Trophoblast cell (in vitro differentiated cells and primary cell): ENCODE data around the gene CSF1R.
"Not testable (repeated sequence)": the region's sequence is repeated elsewhere in the genome, so short reads cannot be mapped to it uniquely, and the experiment has no call there.

Experiments used
- DNase-seq, 2 donors: peaks; one replicate each; pipeline ENCODE4 v3.0.0-alpha.2; 2016
- H2AFZ ChIP-seq: 2 replicates; pipeline ENCODE4 v1.6.1; 2013; ENCODE audit warnings: low read length, moderate library complexity, mild to moderate bottlenecking; ENCODE audit not compliant: insufficient read depth, poor library complexity
- H2AK5ac ChIP-seq: 2 replicates; pipeline ENCODE4 v1.6.1; 2013; ENCODE audit warnings: mild to moderate bottlenecking, low read length
- H2BK120ac ChIP-seq: 2 replicates; pipeline ENCODE4 v1.6.1; 2013; ENCODE audit warnings: low read length, mild to moderate bottlenecking, moderate library complexity; ENCODE audit not compliant: insufficient read depth, poor library complexity
- H2BK12ac ChIP-seq: 2 replicates; pipeline ENCODE4 v1.6.1; 2013; ENCODE audit warnings: mild to moderate bottlenecking, low read length, moderate library complexity
- H2BK5ac ChIP-seq: 2 replicates; pipeline ENCODE4 v1.6.1; 2013; ENCODE audit warnings: low read length, low read depth, moderate library complexity, mild to moderate bottlenecking; ENCODE audit not compliant: poor library complexity
- H3K14ac ChIP-seq: 2 replicates; pipeline ENCODE4 v1.6.1; 2013; ENCODE audit warnings: mild to moderate bottlenecking, low read length
- H3K18ac ChIP-seq: 2 replicates; pipeline ENCODE4 v1.6.1; 2013; ENCODE audit warnings: mild to moderate bottlenecking, low read length
- H3K23ac ChIP-seq: 2 replicates; pipeline ENCODE4 v1.6.1; 2013; ENCODE audit warnings: low read length
- H3K27ac ChIP-seq: 2 replicates; pipeline ENCODE4 v1.5.1; 2013; ENCODE audit warnings: low read depth, mild to moderate bottlenecking, inconsistent platforms, low read length, moderate library complexity
- H3K27me3 ChIP-seq: 2 replicates; pipeline ENCODE4 v1.6.1; 2013; ENCODE audit warnings: inconsistent platforms, mild to moderate bottlenecking, low read length, moderate library complexity; ENCODE audit not compliant: insufficient read depth
- H3K36me3 ChIP-seq, 2 experiments: 1 replicate in 1 of 2; 2 replicates in 1 of 2; pipeline ENCODE4 v1.6.1; 2013; ENCODE audit warnings: low read length in 2 of 2, mild to moderate bottlenecking in 2 of 2, moderate library complexity in 1 of 2; ENCODE audit not compliant: insufficient read depth in 2 of 2, control insufficient read depth in 1 of 2
- H3K4ac ChIP-seq: 2 replicates; pipeline ENCODE4 v1.6.1; 2013; ENCODE audit warnings: low read depth, mild to moderate bottlenecking, low read length, moderate library complexity
- H3K4me1 ChIP-seq, 2 experiments: 1 replicate in 1 of 2; 2 replicates in 1 of 2; pipeline ENCODE4 v1.6.1; 2013; ENCODE audit warnings: low read length in 2 of 2, mild to moderate bottlenecking in 2 of 2, moderate library complexity in 1 of 2; ENCODE audit not compliant: insufficient read depth in 2 of 2, control insufficient read depth in 1 of 2
- H3K4me2 ChIP-seq: 2 replicates; pipeline ENCODE4 v1.6.1; 2013; ENCODE audit warnings: inconsistent platforms, mild to moderate bottlenecking, low read length, moderate library complexity
- H3K4me3 ChIP-seq: 2 replicates; pipeline ENCODE4 v1.5.1; 2013; ENCODE audit warnings: mild to moderate bottlenecking, low read depth, low read length, inconsistent platforms
- H3K79me1 ChIP-seq: one replicate; pipeline ENCODE4 v1.6.1; 2013; ENCODE audit warnings: low read length
- H3K79me2 ChIP-seq: 2 replicates; pipeline ENCODE4 v1.6.1; 2013; ENCODE audit warnings: low read length, mild to moderate bottlenecking; ENCODE audit not compliant: control insufficient read depth, insufficient read depth, poor library complexity
- H3K9ac ChIP-seq: 2 replicates; pipeline ENCODE4 v1.6.1; 2013; ENCODE audit warnings: mild to moderate bottlenecking, low read length
- H3K9me3 ChIP-seq: 2 replicates; pipeline ENCODE4 v1.6.1; 2013; ENCODE audit warnings: low read depth, mild to moderate bottlenecking, control low read depth, inconsistent platforms, low read length; ENCODE audit not compliant: insufficient read depth
- H4K12ac ChIP-seq: 2 replicates; pipeline ENCODE4 v1.6.1; 2013; ENCODE audit warnings: low read depth, mild to moderate bottlenecking, low read length, moderate library complexity
- H4K8ac ChIP-seq: 2 replicates; pipeline ENCODE4 v1.6.1; 2013; ENCODE audit warnings: low read depth, mild to moderate bottlenecking, low read length, moderate library complexity
- H4K91ac ChIP-seq: one replicate; pipeline ENCODE4 v1.6.1; 2013; ENCODE audit warnings: low read depth, mild to moderate bottlenecking, low read length, moderate library complexity
- WGBS: extraction: QIAGEN DNeasy Blood & Tissue Kit; methylation state at CpG from one replicate; pipeline ENCODE4 v1.1.7; 2013; ENCODE audit warnings: missing lambda C conversion rate; ENCODE audit not compliant: insufficient read length, insufficient coverage; ENCODE audit errors: extremely low coverage; 5-methylcytosine and 5-hydroxymethylcytosine counted together

CSF1R gene

DNA sequence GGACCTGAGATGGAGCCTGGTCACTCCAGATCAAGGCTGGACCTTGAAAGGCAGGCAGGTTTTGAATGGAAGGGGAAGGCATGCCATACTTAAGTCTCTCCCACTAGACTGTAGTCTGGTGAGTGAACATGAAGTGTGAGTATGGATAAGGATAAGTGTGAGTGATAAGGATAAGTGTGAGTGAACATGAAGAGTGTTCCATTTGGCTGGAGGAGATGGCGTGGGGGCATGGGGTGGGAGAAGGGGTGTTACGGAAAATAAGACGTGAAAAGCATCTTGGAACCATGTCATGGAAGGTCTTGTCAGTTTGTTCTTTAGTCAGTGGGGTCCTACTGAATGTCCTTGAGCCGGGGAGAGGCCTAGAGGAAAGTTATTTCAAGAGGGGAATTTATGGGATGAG, 53.0 kb downstream of the CSF1R start:
- H3K23ac ChIP-seq: no peak overlapping the region
- H2AK5ac ChIP-seq: no peak overlapping the region
- no peak overlapping the region for H2BK5ac ChIP-seq
- H4K91ac ChIP-seq: no peak overlapping the region
- no peaks in the 10 kb centered on the region for H3K27me3 ChIP-seq
- H4K8ac ChIP-seq: no peak overlapping the region
- H3K18ac ChIP-seq: no peak overlapping the region
- H3K36me3 ChIP-seq: peaks cover 19 to 45% of the 10 kb centered on the region in 2 experiments
- H3K4me2 ChIP-seq: no peak overlapping the region
- no peak overlapping the region for H3K4ac ChIP-seq
- H3K9me3 ChIP-seq: no peaks in the 10 kb centered on the region
- no peak overlapping the region for H3K9ac ChIP-seq
- H3K79me2 ChIP-seq: no peaks in the 10 kb centered on the region
- H4K12ac ChIP-seq: no peak overlapping the region
- no peak overlapping the region for H3K14ac ChIP-seq
- 100% methylated on average over 3 of the region's 4 CpGs for WGBS
- H2AFZ ChIP-seq: no peak overlapping the region
- H3K27ac ChIP-seq: no peak overlapping the region
- no peak overlapping the region for H2BK12ac ChIP-seq
- H3K4me3 ChIP-seq: no peak overlapping the region
- H2BK120ac ChIP-seq: no peak overlapping the region
- peaks cover 0 to 2% of the 10 kb centered on the region in 2 experiments for H3K4me1 ChIP-seq
- no peaks in the 10 kb centered on the region for H3K79me1 ChIP-seq
- no peak for DNase-seq

DNA sequence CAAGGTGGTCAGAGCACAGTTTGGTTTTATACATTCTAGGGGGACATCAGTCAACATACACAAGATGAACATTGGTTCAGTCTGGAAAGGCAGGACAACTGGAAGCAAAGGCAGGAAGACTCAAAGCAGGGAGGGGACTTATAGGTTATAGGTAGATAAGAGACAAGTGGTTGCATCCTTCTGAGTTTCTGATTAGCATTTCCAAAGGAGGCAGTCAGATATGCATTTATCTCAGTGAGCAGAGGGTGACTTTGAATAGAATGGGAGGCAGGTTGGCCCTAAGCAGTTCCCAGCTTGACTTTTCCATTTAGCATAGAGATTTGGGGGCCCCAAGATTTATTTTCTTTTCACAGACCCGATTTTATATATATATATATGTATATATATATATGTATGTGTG, 58.3 kb downstream of the CSF1R start:
- H3K18ac ChIP-seq, H2BK5ac ChIP-seq, H3K4me2 ChIP-seq, H3K23ac ChIP-seq, H4K91ac ChIP-seq, H3K79me2 ChIP-seq, H3K9ac ChIP-seq, DNase-seq, H4K12ac ChIP-seq, H4K8ac ChIP-seq, H2BK120ac ChIP-seq, H3K79me1 ChIP-seq, H2AK5ac ChIP-seq, H3K27ac ChIP-seq, H2BK12ac ChIP-seq, H3K27me3 ChIP-seq, H3K14ac ChIP-seq, H2AFZ ChIP-seq, H3K4me3 ChIP-seq, H3K4ac ChIP-seq, H3K9me3 ChIP-seq, H3K4me1 ChIP-seq: not testable (repeated sequence)
- WGBS: no CpG with 5 or more reads among the region's 1 CpG
- peaks cover 26 to 40% of the 10 kb centered on the region in 2 experiments for H3K36me3 ChIP-seq

DNA sequence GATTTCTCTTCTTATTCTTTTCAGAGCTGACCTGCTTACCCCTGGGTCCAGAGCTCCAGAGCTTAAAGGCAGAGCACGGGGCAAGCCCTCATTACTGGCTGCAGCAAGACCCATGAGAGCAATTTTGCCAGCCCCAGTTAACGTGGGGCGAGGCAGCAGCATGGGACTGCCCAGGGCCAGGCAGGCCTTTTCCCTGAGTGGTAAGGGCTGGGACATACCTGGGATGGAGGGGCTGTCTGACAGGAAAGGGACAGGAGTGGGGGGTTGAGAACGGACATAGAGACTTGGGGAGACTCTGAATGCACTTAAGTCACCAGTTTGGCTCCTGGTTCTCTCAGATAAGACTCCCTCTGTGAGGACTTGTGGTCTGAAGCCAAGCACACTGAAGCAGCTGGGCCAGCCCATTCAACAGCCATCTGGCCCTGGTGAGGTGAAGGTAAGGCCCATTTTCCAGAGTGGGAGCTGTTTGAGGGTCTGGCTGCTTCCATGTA, 59.6 kb downstream of the CSF1R start:
- H3K18ac ChIP-seq: no peak overlapping the region
- H2BK12ac ChIP-seq: no peak overlapping the region
- H3K79me2 ChIP-seq: no peaks in the 10 kb centered on the region
- H3K9ac ChIP-seq: no peak overlapping the region
- H2BK5ac ChIP-seq: no peak overlapping the region
- no peak overlapping the region for H3K4ac ChIP-seq
- no peak overlapping the region for H3K4me3 ChIP-seq
- H3K9me3 ChIP-seq: no peaks in the 10 kb centered on the region
- no peak overlapping the region for H4K12ac ChIP-seq
- H3K36me3 ChIP-seq: peaks cover 27 to 33% of the 10 kb centered on the region in 2 experiments
- peaks cover 1% of the 10 kb centered on the region for H3K79me1 ChIP-seq
- H3K4me1 ChIP-seq: peaks cover 1 to 3% of the 10 kb centered on the region in 2 experiments
- no peak overlapping the region for H2AFZ ChIP-seq
- H2BK120ac ChIP-seq: no peak overlapping the region
- no peaks in the 10 kb centered on the region for H3K27me3 ChIP-seq
- WGBS: no CpG with 5 or more reads among the region's 4 CpGs
- no peak for DNase-seq
- H4K91ac ChIP-seq: no peak overlapping the region
- H3K4me2 ChIP-seq: no peak overlapping the region
- H3K27ac ChIP-seq: no peak overlapping the region
- H3K14ac ChIP-seq: no peak overlapping the region
- no peak overlapping the region for H3K23ac ChIP-seq
- H4K8ac ChIP-seq: no peak overlapping the region
- H2AK5ac ChIP-seq: no peak overlapping the region

DNA sequence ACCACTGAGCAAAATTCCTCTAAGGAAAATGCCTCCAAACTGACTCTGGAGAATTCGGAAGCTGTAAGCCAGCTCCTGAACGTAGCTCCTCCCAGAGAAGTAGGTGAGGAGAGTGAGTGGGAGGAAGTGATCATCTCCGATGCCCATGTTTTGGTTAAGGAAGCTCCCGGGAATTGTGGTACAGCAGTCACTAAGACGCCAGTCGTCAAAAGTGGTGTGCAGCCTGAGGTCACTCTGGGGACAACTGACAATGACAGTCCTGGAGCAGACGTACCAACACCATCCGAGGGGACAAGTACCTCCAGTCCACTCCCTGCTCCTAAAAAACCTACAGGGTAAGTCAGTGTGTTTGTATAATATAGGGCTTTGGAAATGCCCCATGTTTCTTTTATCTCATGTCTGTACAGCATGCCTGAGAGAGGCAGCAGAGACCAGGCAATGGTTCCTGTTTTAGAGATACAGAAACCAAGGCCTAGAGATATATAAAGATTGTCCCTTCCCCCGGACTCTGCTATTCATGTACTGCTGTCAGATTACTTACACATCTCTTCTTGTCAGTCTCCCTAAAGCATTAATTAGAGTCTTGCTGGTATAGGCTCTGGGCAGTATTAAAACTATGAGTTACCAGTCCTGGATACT, 61.9 kb downstream of the CSF1R start:
- Histone ChIP-seq H3K9me3 (no peaks in the 10 kb centered on the region), H3K27me3 (no peaks in the 10 kb centered on the region), H3K79me1 (peaks cover 2% of the 10 kb centered on the region), H4K91ac (no peak overlapping the region), H2BK120ac (no peak overlapping the region), H2AK5ac (no peak overlapping the region), H3K79me2 (no peaks in the 10 kb centered on the region), H3K4me2 (no peak overlapping the region), H2AFZ (no peak overlapping the region), H2BK5ac (no peak overlapping the region), H3K4ac (no peak overlapping the region), H4K8ac (no peak overlapping the region), H2BK12ac (peak overlapping the region; percentile 22), H3K4me1 (peaks cover 5% of the 10 kb centered on the region in 2 experiments), H3K36me3 (peaks cover 28 to 30% of the 10 kb centered on the region in 2 experiments), H4K12ac (no peak overlapping the region), H3K14ac (no peak overlapping the region), H3K23ac (peak overlapping the region; percentile 56), H3K18ac (no peak overlapping the region), H3K9ac (peak overlapping the region; percentile 71), H3K27ac (no peak overlapping the region), H3K4me3 (no peak overlapping the region)
- DNase-seq: no peak
- WGBS: no CpG with 5 or more reads among the region's 9 CpGs
